Dendritic cell treated with granulocyte-macrophage colony-stimulating factor and Interleukin-4, amounts not matched to agents 40 ng/mL and 50 ng/mL, for 4 days (primary cell): ENCODE data around the gene ORM1.

Experiments used
- H3K27ac Mint-ChIP-seq: one replicate; pipeline ENCODE4 v1.8.0; 2022; ENCODE audit warnings: mild to moderate bottlenecking, mixed read lengths
- H3K27me3 Mint-ChIP-seq: one replicate; pipeline ENCODE4 v1.8.0; 2022; ENCODE audit warnings: mild to moderate bottlenecking, mixed read lengths
- H3K36me3 Mint-ChIP-seq: one replicate; pipeline ENCODE4 v1.8.0; 2022; ENCODE audit warnings: low read depth, mixed read lengths
- H3K4me1 Mint-ChIP-seq: one replicate; pipeline ENCODE4 v1.8.0; 2022; ENCODE audit warnings: low read depth, mixed read lengths
- H3K4me3 Mint-ChIP-seq: one replicate; pipeline ENCODE4 v1.8.0; 2022; ENCODE audit warnings: mild to moderate bottlenecking, moderate library complexity, mixed read lengths
- H3K9me3 Mint-ChIP-seq: one replicate; pipeline ENCODE4 v1.8.0; 2022; ENCODE audit warnings: mixed read lengths
- intact Hi-C: fragments of 100-400 bp; cut with micrococcal nuclease; formaldehyde crosslinking; loops from one replicate; pipeline ENCODE4 v1.15.0; 2022

Gene ORM1

GRCh38 chr9:114291886-114292590 is 30.9 kb upstream of the ORM1 start:
- no peak overlapping the region for H3K27ac Mint-ChIP-seq
- H3K4me1 Mint-ChIP-seq, result no peaks in the 10 kb centered on the region
- H3K36me3 Mint-ChIP-seq, result no peaks in the 10 kb centered on the region
- H3K27me3 Mint-ChIP-seq, result peaks cover 18% of the 10 kb centered on the region
- H3K9me3 Mint-ChIP-seq, result peaks cover 18% of the 10 kb centered on the region
- intact Hi-C loops, result loop anchor here (1.0 to 2.0 kb wide), 3 partner anchors 137 to 210 kb away; partner anchors contain the start of gene COL27A1
- H3K4me3 Mint-ChIP-seq, result no peak overlapping the region

- no peaks in the 10 kb centered on the region for H3K4me1 Mint-ChIP-seq
- no peaks in the 10 kb centered on the region for H3K36me3 Mint-ChIP-seq
- peaks cover 18% of the 10 kb centered on the region for H3K9me3 Mint-ChIP-seq
- peaks cover 20% of the 10 kb centered on the region for H3K27me3 Mint-ChIP-seq
- intact Hi-C loops, result no loop called here
- H3K4me3 Mint-ChIP-seq, result no peak overlapping the region
- H3K27ac Mint-ChIP-seq, result no peak overlapping the region
Measured at GRCh38 chr9:114294664-114295063, 28.2 kb upstream of the ORM1 start.

DNA sequence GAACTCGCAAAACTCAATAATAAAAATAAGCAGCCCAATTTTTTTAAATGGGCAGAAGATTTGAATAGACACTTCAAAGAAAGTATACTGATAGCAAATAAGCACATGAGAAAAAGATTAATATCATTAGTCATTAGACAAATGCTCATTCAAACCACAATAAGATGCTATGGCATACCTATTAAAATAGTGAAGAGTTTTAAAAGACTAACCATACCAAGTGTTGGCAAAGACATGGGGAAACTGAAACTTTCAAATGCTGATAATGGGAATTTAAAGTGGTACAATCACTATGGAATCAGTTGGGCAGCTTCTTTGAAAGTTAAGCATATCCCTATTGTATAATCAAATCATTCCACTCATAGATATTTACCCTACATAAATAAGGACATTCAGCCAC is 26.6 kb upstream of the ORM1 start:
- Mint-ChIP-seq H3K27ac (no peak overlapping the region), H3K9me3 (peaks cover 18% of the 10 kb centered on the region), H3K36me3 (no peaks in the 10 kb centered on the region), H3K27me3 (peaks cover 15% of the 10 kb centered on the region), H3K4me3 (no peak overlapping the region), H3K4me1 (no peaks in the 10 kb centered on the region)
- intact Hi-C loops, result no loop called here

- intact Hi-C loops, result no loop called here
Measured at GRCh38 chr9:114299286-114300152, 23.4 kb upstream of the ORM1 start.

DNA sequence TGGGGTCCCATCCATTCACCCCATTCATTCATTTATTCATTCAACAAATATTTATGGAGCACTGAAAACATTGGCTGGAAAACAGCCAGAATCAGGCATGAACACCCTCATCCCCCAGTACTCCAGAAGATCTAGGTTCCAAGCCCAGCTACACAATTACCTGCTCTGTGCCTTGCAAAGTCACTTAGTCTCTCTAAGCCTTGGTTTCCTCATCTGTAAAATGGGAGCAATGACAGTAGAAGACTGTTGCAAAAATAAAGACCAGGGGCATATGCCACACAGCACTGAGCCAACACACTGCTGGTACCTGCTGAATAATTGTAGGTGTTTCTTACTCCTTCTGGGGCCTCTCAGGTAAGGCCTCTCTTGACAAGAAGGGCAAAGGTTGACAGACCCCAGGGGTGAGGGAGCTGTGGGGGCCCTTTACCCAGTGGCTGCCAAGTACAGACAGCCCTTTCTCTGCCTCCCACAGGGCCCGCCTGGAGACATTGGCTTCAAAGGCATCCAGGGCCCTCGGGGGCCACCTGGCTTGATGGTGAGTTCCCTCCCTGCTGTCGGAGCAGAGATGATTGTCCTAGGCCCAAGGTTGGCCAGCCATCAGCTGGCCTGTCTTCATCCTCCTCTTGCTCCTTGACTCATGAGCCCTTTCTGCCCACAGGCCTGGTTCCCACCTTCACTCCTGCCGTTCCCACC is 22.6 kb upstream of the ORM1 start:
- no peaks in the 10 kb centered on the region for H3K36me3 Mint-ChIP-seq
- H3K27ac Mint-ChIP-seq, result no peak overlapping the region
- H3K9me3 Mint-ChIP-seq, result peaks cover 8% of the 10 kb centered on the region
- no peaks in the 10 kb centered on the region for H3K4me1 Mint-ChIP-seq
- H3K27me3 Mint-ChIP-seq, result peaks cover 4% of the 10 kb centered on the region
- intact Hi-C loops, result no loop called here
- H3K4me3 Mint-ChIP-seq, result no peak overlapping the region

More at GRCh38 chr9:114299286-114300152, 23.4 kb upstream of the ORM1 start:
- Mint-ChIP-seq H3K27ac (no peak overlapping the region), H3K27me3 (peaks cover 2% of the 10 kb centered on the region), H3K9me3 (peaks cover 16% of the 10 kb centered on the region), H3K4me3 (no peak overlapping the region), H3K4me1 (no peaks in the 10 kb centered on the region), H3K36me3 (no peaks in the 10 kb centered on the region)

- intact Hi-C loops, result no loop called here
- Mint-ChIP-seq H3K27ac (no peak overlapping the region), H3K27me3 (peaks cover 5% of the 10 kb centered on the region), H3K4me3 (no peak overlapping the region), H3K9me3 (peaks cover under 1% of the 10 kb centered on the region), H3K36me3 (no peaks in the 10 kb centered on the region), H3K4me1 (no peaks in the 10 kb centered on the region)
Measured at GRCh38 chr9:114300846-114301797, 21.8 kb upstream of the ORM1 start.

GRCh38 chr9:114301798-114302565 is 20.9 kb upstream of the ORM1 start:
- Mint-ChIP-seq H3K4me1 (no peaks in the 10 kb centered on the region), H3K27me3 (peaks cover 10% of the 10 kb centered on the region), H3K36me3 (no peaks in the 10 kb centered on the region), H3K4me3 (no peak overlapping the region), H3K9me3 (no peaks in the 10 kb centered on the region), H3K27ac (no peak overlapping the region)
- intact Hi-C loops, result no loop called here

DNA sequence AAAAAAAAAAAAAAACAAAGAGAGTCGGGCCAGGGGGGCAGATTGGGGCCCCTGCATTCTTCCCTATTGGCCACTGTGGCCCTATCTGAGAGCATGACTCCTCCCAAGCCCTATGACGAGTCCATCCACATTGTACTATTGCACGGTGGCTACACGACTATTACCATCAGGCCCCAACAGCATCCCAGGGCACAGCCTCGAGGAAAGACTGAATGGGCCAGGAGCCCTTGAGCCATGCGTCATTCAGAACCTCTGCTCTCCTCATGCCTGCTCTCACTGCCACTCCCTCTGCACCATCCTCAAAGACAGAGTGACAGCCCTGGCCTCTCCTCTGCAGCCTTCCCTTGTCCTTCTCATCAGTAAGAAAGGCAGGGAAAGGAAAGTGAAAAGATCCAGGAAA is 20.2 kb upstream of the ORM1 start:
- Mint-ChIP-seq H3K4me3 (no peak overlapping the region), H3K36me3 (no peaks in the 10 kb centered on the region), H3K27me3 (peaks cover 13% of the 10 kb centered on the region), H3K4me1 (no peaks in the 10 kb centered on the region), H3K27ac (no peak overlapping the region), H3K9me3 (no peaks in the 10 kb centered on the region)
- intact Hi-C loops, result no loop called here

DNA sequence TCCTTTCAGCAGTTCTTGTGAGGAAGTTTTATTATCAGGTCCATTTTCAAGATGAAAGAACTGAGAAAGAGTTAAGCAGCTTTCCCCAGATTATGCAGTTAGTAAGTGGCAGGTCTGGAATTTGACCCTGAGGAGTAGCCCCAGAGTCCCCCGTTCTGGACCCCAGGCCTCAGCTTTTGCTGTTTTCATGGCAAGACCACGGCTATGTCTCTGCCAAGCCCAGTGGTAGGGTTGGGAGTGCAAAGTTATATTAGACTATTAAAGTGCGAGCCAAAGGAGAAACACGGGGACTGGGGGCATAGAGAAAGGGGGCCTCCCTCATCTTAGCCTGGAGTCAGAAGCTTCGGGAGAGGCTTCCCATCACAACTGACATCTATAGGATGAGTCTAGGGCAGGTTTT is 19.3 kb upstream of the ORM1 start:
- Mint-ChIP-seq H3K27ac (no peak overlapping the region), H3K4me3 (no peak overlapping the region), H3K27me3 (peaks cover 13% of the 10 kb centered on the region), H3K36me3 (no peaks in the 10 kb centered on the region), H3K9me3 (no peaks in the 10 kb centered on the region), H3K4me1 (no peaks in the 10 kb centered on the region)
- intact Hi-C loops, result no loop called here

DNA sequence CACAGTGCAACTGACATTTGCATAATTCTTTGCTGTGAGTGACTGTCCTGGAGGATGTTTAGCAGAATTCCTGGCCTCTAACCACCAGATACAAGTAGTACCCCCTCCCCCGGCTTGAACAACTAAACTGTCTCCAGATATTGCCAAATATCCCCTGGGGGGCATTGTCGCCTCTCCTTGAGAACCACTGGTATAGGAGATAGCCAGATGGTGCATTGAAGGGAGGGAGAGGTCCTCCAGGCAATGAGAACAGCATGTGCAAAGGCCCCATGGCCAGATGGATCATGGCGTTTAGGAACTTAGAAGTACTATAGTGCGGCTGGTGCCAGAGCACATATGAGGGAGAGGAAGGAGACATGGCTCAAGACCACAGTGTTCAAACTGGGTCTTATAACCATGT is 18.9 kb upstream of the ORM1 start:
- Mint-ChIP-seq H3K4me1 (no peaks in the 10 kb centered on the region), H3K27ac (no peak overlapping the region), H3K36me3 (no peaks in the 10 kb centered on the region), H3K27me3 (peaks cover 13% of the 10 kb centered on the region), H3K4me3 (no peak overlapping the region), H3K9me3 (no peaks in the 10 kb centered on the region)
- intact Hi-C loops, result no loop called here

- H3K4me1 Mint-ChIP-seq, result no peaks in the 10 kb centered on the region
- peaks cover 11% of the 10 kb centered on the region for H3K27me3 Mint-ChIP-seq
- intact Hi-C loops, result no loop called here
- no peaks in the 10 kb centered on the region for H3K36me3 Mint-ChIP-seq
- no peaks in the 10 kb centered on the region for H3K9me3 Mint-ChIP-seq
- no peak overlapping the region for H3K27ac Mint-ChIP-seq
- no peak overlapping the region for H3K4me3 Mint-ChIP-seq
Measured at GRCh38 chr9:114304416-114305188, 18.3 kb upstream of the ORM1 start.

GRCh38 chr9:114307899-114308267 is 15.0 kb upstream of the ORM1 start:
- Mint-ChIP-seq H3K36me3 (no peaks in the 10 kb centered on the region), H3K9me3 (no peaks in the 10 kb centered on the region), H3K4me3 (no peak overlapping the region), H3K4me1 (no peaks in the 10 kb centered on the region), H3K27ac (no peak overlapping the region), H3K27me3 (peaks cover 11% of the 10 kb centered on the region)
- intact Hi-C loops, result no loop called here
